ENCODE measurements around the gene CFAP74.
"Not testable (repeated sequence)": the region's sequence is repeated elsewhere in the genome, so short reads cannot be mapped to it uniquely, and the experiment has no call there.

The CFAP74 gene

GRCh38 chr1:1893997-1894353 is 109.6 kb downstream of the CFAP74 start:
- no peak for FAIRE-seq

DNA sequence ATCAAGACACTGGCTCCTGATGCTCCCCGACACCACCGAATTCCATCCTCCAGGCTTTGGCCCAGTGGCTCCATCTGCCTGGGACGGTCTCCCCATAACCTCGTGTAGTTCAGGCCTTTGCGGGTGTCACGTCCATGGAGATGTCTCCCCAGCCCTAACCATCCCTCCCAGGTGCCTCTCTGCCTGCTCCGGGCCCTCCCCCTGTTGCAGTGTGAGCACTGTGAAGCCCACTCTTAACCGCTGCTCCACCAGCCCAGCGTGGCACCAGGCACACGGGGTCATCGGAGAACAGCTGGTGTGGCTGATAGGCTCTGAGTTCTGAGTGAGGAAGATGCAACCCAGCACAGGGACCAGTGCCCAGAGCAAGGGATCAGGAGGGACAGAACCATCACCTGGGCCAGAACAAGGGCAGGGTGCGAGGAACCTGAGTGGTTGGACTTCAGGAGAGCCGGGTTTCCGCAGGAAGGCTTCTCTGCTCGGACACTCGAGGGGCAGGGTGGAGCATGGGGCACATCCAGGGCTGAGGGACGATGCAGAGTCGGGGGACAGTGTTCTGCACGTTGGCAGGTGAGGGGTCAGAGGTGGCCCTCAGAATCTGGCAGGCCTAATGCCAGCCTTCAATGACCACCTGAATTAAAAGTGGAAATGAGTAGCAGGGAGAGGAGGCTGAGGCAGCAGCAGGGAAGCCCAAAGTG is 110.1 kb downstream of the CFAP74 start:
- FAIRE-seq = no peak

GRCh38 chr1:1892763-1893120 is 110.8 kb downstream of the CFAP74 start:
- no peak for FAIRE-seq

DNA sequence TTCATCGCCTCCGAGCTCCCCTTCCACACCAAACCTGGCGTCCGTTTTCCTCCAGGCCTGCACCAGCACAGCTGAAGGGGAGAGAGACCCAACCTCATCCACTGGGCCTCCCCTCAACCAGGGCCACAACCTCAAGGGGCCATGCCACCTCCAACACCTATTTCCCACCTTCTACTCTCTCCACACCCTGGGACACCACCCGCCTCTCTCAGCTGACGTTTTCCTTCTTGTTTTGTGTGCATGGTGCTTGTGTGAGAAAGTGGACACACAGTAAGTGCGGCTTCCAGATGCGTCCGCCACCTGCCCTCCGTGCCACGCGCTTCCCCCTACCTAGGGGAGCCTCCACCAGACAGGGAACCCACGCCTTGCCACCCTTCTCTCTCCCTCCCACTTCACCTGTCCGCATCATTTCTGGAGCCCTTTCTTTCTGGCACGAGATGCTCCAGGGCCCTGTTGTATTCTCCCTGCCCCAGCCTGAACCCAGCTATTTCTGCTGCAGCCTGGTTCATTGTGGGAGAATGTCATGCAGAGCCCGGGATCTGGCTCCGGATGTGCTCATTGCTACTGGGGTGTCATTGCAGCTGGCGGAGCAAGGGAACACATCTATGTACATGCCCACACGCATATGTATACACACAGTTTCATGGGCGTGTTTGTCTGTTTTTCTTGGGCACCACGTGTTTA is 111.4 kb downstream of the CFAP74 start:
- no peak for FAIRE-seq

DNA sequence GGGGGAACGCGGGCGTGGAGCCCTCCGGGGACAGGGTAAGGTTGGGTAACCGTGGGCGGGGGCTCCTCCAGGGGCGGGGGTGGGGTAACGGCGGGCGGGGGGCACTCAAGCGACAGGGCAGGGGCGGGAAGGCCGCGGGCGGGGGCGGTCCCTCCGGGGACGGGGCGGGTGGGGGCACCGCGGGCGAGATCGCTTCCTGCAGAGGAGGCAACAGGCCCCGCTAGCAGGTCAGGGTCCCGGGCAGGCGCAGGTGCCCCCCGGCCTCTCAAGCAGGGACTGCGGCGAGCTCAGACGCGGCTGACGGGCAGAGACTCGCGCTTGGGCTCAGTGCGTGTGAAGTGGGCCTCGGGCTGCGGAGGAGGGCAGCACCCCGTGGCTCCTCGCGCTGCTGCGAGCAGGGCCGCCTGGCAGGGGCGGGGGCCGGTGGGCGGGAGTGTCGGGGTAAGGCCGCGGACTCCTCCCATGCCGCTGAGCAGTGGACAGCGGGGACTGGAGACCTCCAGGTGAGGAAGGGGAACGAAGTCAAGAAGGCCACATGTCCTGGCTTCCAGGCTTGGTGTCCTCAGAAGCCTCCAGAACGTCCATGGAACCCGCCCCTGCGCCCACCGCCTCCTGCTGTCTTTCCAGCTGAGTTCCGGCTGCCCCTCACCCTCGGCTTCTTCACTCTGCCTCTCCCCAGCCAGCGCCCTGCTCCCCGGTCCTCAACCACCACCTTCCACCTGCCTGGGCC is 112.1 kb downstream of the CFAP74 start:
- no peak for FAIRE-seq

DNA sequence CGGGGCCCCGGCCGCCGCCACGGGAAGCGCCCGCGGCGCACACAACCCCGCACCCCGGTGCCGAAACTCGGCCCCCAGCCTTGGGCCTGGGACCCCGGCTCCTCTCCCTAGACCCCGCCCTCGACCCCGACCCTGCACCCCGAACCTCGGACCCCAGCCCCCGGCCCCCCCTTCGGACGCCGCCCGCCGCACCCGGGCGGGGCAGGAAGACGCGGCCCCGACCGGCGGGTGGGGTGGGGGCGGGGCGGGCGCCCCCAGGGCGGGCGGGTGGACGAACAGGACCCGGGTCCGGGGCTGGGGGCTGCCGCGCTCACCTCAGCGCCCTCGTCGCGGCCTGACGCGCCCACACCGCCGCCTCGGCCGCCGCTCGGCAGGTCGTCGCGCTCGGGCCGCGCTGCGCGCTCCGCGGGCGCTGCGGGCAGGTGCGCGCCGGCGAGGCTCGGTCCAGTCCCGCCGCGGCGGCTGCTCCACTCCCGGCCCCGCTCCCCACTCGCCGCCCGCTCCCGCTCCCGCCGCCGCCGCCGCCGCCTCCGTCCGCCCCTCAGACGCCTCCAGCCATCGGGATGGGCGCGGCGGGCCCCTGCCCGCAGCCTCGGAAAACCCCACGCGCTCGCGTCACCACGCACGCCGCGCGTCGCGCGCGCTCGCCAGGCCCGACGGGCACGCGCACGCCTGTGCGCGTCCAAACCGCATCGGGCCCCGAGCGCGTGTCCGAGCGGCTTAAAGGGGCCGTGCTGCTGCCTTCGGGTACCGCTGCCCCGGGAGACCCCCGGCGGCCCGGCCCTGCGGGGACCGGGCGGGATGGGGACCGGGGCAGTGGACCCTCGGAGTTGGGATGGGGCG is 112.9 kb downstream of the CFAP74 start, which contains the start of gene GNB1:
GNB1 (minus strand) TSS at position 582 of the 843 bp plus-strand sequence. CDS start 65,634 bp downstream, outside the sequence.
- FAIRE-seq = no peak

GRCh38 chr1:1889847-1890505 is 113.6 kb downstream of the CFAP74 start:
- FAIRE-seq = no peak

- FAIRE-seq = no peak
These were observed 114.4 kb downstream of the CFAP74 start for GRCh38 chr1:1889090-1889750.

DNA sequence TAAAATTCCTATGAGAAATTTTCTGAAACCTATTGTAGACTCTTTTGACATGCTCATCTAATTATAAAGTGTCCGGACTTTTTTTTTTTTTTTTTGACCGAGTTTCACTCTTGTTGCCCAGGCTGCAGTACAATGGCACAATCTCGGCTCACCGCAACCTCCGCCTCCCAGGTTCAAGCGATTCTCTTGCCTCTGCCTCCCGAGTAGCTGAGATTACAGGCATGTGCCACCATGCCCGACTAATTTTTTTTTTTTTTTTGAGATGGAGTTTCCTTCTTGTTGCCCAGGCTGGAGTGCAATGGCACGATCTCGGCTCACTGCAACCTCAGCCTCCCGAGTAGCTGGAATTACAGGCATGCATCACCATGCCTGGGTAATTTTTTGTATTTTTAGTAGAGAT is 119.7 kb downstream of the CFAP74 start:
- not testable (repeated sequence) for FAIRE-seq

DNA sequence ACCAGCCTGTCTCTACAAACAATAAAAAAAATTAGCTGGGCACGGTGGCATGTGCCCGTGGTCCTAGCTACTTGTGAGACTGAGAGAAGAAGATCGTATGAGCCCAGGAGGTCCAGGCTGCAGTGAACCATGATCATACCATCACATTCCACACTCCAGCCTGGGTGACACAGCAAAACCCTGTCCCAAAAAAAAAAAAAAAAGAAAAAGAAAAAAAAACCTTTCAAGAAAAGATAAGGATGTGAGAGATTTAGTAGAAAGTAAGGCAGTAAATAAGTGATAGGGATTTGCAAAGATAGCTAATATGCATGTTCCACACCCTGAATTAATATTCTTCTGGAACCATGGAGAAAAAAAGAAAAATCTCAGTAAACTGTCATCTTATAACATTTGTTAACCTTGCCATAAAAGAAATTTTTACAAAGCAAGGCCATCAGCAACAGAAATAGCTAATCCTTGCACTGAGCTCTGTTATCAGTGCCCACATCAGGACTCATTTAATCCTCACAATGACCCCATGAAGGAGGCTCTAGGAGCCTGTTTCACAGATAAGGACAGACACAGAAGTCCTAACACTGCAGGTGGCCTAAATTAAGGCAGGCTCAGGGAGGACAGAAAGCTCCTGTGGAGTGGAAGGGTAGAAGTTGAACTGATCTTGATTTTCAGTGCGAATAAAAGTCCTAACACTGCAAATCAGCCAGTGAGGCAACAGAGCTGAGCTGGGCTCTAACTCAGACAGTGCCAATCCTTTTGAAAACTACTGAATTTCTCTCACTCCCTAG is 120.3 kb downstream of the CFAP74 start:
- FAIRE-seq = no peak

- FAIRE-seq = no peak
These were observed 121.9 kb downstream of the CFAP74 start for GRCh38 chr1:1881727-1882126.

- FAIRE-seq = no peak
These were observed 122.8 kb downstream of the CFAP74 start for GRCh38 chr1:1880617-1881312.

- no peak for FAIRE-seq
These were observed 123.6 kb downstream of the CFAP74 start for GRCh38 chr1:1879942-1880341.

DNA sequence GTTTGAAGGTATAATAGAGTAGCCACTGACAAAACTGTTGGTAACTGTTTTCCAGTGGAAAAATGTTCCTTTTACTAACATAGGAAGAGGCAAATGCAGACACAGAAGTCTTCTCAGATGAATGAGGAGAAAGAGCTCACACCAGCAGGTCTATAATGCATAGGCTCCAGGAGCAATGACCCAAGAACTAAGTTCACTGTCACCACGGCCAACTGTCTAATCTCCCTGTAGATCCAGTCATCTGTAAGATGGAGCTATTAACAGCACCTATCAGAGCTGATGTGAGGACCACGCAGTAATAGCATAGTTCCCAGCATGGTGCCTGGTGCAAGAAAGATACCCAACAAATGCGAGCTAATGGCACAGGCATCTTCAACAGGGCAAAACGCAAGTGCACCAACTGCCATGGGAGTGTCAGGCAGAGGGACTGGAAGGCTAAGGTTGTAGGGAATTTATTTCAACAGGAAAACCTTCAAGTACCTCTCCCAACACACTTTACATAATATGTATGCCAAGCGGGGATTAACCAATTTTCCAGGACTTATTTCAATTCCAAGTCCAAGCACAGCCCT is 125.6 kb downstream of the CFAP74 start:
- FAIRE-seq = no peak

GRCh38 chr1:1876335-1876930 is 127.2 kb downstream of the CFAP74 start:
- no peak for FAIRE-seq

GRCh38 chr1:1875932-1876331 is 127.7 kb downstream of the CFAP74 start:
- FAIRE-seq = no peak

DNA sequence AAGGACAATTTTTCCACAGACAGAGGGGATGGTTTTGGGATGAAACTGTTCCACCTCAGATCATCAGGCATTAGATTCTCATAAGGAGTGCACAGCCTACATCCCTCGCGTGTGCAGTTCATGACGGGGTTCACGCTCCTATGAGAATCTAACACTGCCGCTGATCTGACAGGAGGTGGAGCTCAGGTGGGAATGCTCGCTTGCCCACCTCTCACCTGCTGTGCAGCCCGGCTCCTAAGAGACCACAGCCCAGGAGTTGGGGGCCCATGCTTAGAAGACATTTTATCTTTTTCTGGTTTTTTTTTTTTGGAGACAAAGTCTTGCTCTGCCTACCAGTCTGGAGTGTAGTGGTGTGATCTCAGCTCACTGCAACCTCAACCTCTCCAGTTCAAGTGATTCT is 128.7 kb downstream of the CFAP74 start:
- no peak for FAIRE-seq

DNA sequence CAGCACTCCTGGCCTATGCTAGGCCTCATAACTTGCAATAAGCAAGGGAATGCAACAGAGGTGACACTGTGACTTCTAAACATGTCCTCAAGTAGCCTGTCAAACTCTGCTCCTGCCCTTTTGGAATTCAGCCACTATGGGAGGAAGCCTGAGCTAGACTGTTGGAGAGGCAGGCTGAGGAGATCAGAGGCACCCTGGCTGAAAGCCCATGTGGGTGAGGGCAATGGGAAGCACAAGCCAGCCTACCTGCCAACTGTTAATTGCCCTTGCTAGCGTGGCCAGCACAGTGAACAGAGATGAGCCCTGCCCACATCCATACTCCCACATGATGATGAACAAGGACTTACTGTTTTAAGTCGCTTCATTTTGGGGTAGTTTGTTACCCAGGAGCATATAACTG is 130.4 kb downstream of the CFAP74 start:
- FAIRE-seq = no peak

- no peak for FAIRE-seq
These were observed 131.1 kb downstream of the CFAP74 start for GRCh38 chr1:1872329-1872994.

Measured in colon (tissue), 2 donors.